B cell (primary cell): Measurements from ENCODE around the gene CASP2. TPM values are rescaled to one million over a fixed set of nuclear protein-coding genes. Genes with fewer than 3 reads are reported as not detected.
A peak's percentile ranks its signal among the peaks of the same experiment; 100 is the strongest.

Source experiments
- ATAC-seq: fragments of 200-7000 bp; cut with Tn5 transposase; one replicate; pipeline ENCODE4 v1.10.0; 2021; ENCODE audit warnings: low read depth, mild to moderate bottlenecking, moderate number of reproducible peaks, moderate library complexity
- CTCF ChIA-PET: fragments of 350-600 bp; sonication (Branson Sonifier 250); formaldehyde crosslinking; loops from one replicate; lab custom pipeline; 2021; ENCODE audit warnings: antibody characterized with exemption, inconsistent platforms; lab: Charles Lee
- POLR2A ChIA-PET: fragments of 350-600 bp; sonication (Branson Sonifier 250); formaldehyde crosslinking; loops from one replicate; lab custom pipeline; 2021; ENCODE audit warnings: antibody characterized with exemption; lab: Charles Lee
- DNase-seq: peaks from one replicate; pipeline ENCODE4 v3.0.0; 2013
- H2AFZ ChIP-seq: 2 replicates; pipeline ENCODE4 v1.6.1; 2012; ENCODE audit warnings: mild to moderate bottlenecking, low read depth, low read length; ENCODE audit not compliant: insufficient read depth, poor library complexity, severe bottlenecking
- H3K27ac ChIP-seq, 2 donors: 1 replicate in 1 of 2; 2 replicates in 1 of 2; pipeline ENCODE4 v1.5.1; 2012 to 2013; ENCODE audit warnings: low read length in 2 of 2, mild to moderate bottlenecking in 2 of 2, moderate library complexity in 1 of 2
- H3K27me3 ChIP-seq, 4 experiments: fragments of 200-600 bp in 1 of 4; sonication (generic) in 1 of 4; replicated peaks in 1 of 4; 1 replicate in 2 of 4; 2 replicates in 2 of 4; pipeline versions ENCODE4 v1.6.1 to v1.7.0; 2013 to 2016; ENCODE audit warnings: low read length in 3 of 4, mild to moderate bottlenecking in 2 of 4, mixed read lengths in 1 of 4, moderate library complexity in 1 of 4; ENCODE audit not compliant: insufficient read depth in 4 of 4, control insufficient read depth in 3 of 4; ENCODE audit errors: control extremely low read depth in 1 of 4
- H3K36me3 ChIP-seq, 2 experiments: replicated peaks in 1 of 2; 1 replicate in 1 of 2; 2 replicates in 1 of 2; pipeline versions ENCODE4 v1.6.1 to v1.7.1; 2013; ENCODE audit warnings: low read length in 1 of 2; ENCODE audit not compliant: insufficient read depth in 2 of 2, control insufficient read depth in 1 of 2; ENCODE audit errors: control extremely low read depth in 1 of 2, extremely low read depth in 1 of 2
- H3K4me1 ChIP-seq, 2 donors: fragments of 200-600 bp in 1 of 2; sonication (generic) in 1 of 2; 1 replicate in 1 of 2; 2 replicates in 1 of 2; pipeline versions ENCODE4 v1.5.1 to v1.6.1; 2013 to 2017; ENCODE audit warnings: low read length in 2 of 2; ENCODE audit not compliant: control insufficient read depth in 2 of 2, insufficient read depth in 2 of 2
- H3K4me2 ChIP-seq: replicated peaks from 2 replicates; pipeline ENCODE3; 2012; ENCODE audit warnings: mild to moderate bottlenecking, low read depth, low read length; ENCODE audit not compliant: poor library complexity, severe bottlenecking
- H3K4me3 ChIP-seq, 5 experiments: fragments of 200-600 bp in 1 of 5; sonication (generic) in 1 of 5; 1 replicate in 3 of 5; 2 replicates in 2 of 5; pipeline versions ENCODE4 v1.5.1 to v1.7.0; 2011 to 2016; ENCODE audit warnings: low read length in 4 of 5, mild to moderate bottlenecking in 4 of 5, low read depth in 2 of 5, control low read depth in 1 of 5, moderate library complexity in 1 of 5; ENCODE audit not compliant: insufficient read depth in 1 of 5; ENCODE audit errors: control extremely low read depth in 1 of 5, extremely low read depth in 1 of 5
- H3K79me2 ChIP-seq: fragments of 200-600 bp; sonication (generic); one replicate; pipeline ENCODE4 v1.6.0; 2016; ENCODE audit warnings: low read length; ENCODE audit not compliant: control insufficient read depth, insufficient read depth
- H3K9ac ChIP-seq: fragments of 200-600 bp; sonication (generic); 2 replicates; pipeline ENCODE4 v1.6.1; 2017; ENCODE audit warnings: mild to moderate bottlenecking, low read length, moderate library complexity
- H3K9me3 ChIP-seq, 3 donors: one replicate each; pipeline versions ENCODE4 v1.6.1 to v1.7.1; 2013; ENCODE audit warnings: low read length in 2 of 3; ENCODE audit not compliant: control insufficient read depth in 2 of 3, insufficient read depth in 1 of 3; ENCODE audit errors: control extremely low read depth in 1 of 3
- H4K20me1 ChIP-seq: 2 replicates; pipeline ENCODE4 v1.6.0; 2012; ENCODE audit warnings: mild to moderate bottlenecking, low read length; ENCODE audit not compliant: insufficient read depth, control insufficient read depth, poor library complexity, severe bottlenecking
- H3K27ac Mint-ChIP-seq: one replicate; pipeline ENCODE4 v1.8.0; 2021; ENCODE audit warnings: mixed read lengths
- H3K27me3 Mint-ChIP-seq: one replicate; pipeline ENCODE4 v1.8.0; 2021; ENCODE audit warnings: mixed read lengths
- H3K4me1 Mint-ChIP-seq: one replicate; pipeline ENCODE4 v1.8.0; 2021; ENCODE audit warnings: mixed read lengths
- H3K4me3 Mint-ChIP-seq: one replicate; pipeline ENCODE4 v1.8.0; 2021; ENCODE audit warnings: mixed read lengths
- H3K9me3 Mint-ChIP-seq: one replicate; pipeline ENCODE4 v1.8.0; 2022; ENCODE audit warnings: mixed read lengths; ENCODE audit not compliant: insufficient read depth
- EZH2 ChIP-seq: IDR thresholded peaks from 2 replicates; pipeline ENCODE4 v1.6.1; 2012; ENCODE audit warnings: borderline replicate concordance, low read depth, mild to moderate bottlenecking, moderate library complexity, low read length; ENCODE audit not compliant: insufficient read depth, poor library complexity, severe bottlenecking
- WGBS: methylation state at CpG from one replicate; pipeline ENCODE4 v1.1.5; 2013; ENCODE audit warnings: missing lambda C conversion rate; ENCODE audit not compliant: insufficient coverage; 5-methylcytosine and 5-hydroxymethylcytosine counted together
- intact Hi-C: fragments of 100-400 bp; cut with micrococcal nuclease; formaldehyde crosslinking; loops from one replicate; pipeline ENCODE4 v1.10.0; 2022
- polyA plus RNA-seq: library from polyadenylated mRNA; depleted of rRNA; stranded (reverse); fragments of >200 nt; gene quantifications from 2 replicates; pipeline ENCODE4 v1.2.3, GENCODE V29; 2012
- total RNA-seq, 2 donors: library from RNA; stranded (reverse); fragments of 120-200 nt in 1 of 2; gene quantifications; 1 replicate in 1 of 2; 2 replicates in 1 of 2; pipeline versions ENCODE4 v1.2.3 to v1.2.4, GENCODE V29; 2013 to 2022
- TF ChIP-seq, protein P1 (sequence below): fragments of 200-600 bp; IDR thresholded peaks from one replicate; pipeline ENCODE4 v1.8.0; 2022; ENCODE audit warnings: antibody characterized with exemption, mild to moderate bottlenecking

Gene CASP2
- total and polyA plus RNA-seq, 2 donors (not counting 1 experiment from before 2014, with no cell fraction given) = 29.2 to 66.5 TPM

DNA sequence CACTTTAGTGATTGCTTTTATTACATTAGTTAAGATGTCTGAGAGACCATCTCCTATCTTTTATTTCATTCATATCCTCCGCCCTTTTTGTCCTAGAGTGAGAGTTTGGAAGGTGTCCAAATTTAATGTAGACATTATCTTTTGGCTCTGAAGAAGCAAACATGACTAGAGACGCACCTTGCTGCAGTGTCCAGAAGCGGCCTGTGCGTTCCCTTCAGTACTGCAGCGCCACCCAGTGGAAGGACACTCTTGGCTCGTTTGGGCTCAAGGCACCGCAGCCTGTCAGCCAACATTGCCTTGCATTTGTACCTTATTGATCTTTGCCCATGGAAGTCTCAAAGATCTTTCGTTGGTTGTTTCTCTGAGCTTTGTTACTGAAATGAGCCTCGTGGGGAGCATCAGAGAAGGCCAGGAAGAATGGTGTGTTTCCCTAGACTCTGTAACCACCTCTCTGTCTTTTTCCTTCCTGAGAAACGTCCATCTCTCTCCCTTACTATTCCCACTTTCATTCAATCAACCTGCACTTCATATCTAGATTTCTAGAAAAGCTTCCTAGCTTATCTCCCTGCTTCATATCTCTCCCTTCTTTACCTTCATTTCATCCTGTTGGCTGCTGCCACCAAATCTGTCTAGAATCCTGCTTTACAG lies 17.4 kb downstream of the CASP2 start:
- Mint-ChIP-seq H3K27me3 (no peaks in the 10 kb centered on the region), H3K4me1 (peaks cover 11% of the 10 kb centered on the region), H3K9me3 (no peaks in the 10 kb centered on the region), H3K4me3 (no peak overlapping the region), H3K27ac (no peak overlapping the region)
- intact Hi-C loops = loop anchor here (1.0 kb wide), 1 partner anchor 65 kb away; no protein-coding TSS in a partner anchor
- Histone ChIP-seq H3K4me2 (no peak overlapping the region), H3K4me3 (no peak overlapping the region), H3K27ac (no peak overlapping the region), H3K9ac (no peak overlapping the region), H2AFZ (no peak overlapping the region), H3K27me3 (no peaks in the 10 kb centered on the region), H3K9me3 (peaks cover 0 to 3% (median 0%) of the 10 kb centered on the region in 3 donors), H4K20me1 (peaks cover 17% of the 10 kb centered on the region), H3K4me1 (peaks cover 4% of the 10 kb centered on the region in 2 donors), H3K36me3 (peaks cover 12 to 75% of the 10 kb centered on the region in 2 experiments), H3K79me2 (peaks cover 6% of the 10 kb centered on the region)
- POLR2A ChIA-PET = no interaction called here
- peak; percentile 57 for DNase-seq
- CTCF ChIA-PET = interaction anchor here (0.7 to 3.8 kb wide), 10 partner anchors 9 to 111 kb away, joined by 3 to 36 read pairs (median 4); partner anchors contain the start of gene CASP2
- ATAC-seq = peak; percentile 61
- 86% methylated on average over 8 of the region's 10 CpGs for WGBS
- no peak for TF ChIP-seq EZH2
- TF ChIP-seq, protein P1, sequence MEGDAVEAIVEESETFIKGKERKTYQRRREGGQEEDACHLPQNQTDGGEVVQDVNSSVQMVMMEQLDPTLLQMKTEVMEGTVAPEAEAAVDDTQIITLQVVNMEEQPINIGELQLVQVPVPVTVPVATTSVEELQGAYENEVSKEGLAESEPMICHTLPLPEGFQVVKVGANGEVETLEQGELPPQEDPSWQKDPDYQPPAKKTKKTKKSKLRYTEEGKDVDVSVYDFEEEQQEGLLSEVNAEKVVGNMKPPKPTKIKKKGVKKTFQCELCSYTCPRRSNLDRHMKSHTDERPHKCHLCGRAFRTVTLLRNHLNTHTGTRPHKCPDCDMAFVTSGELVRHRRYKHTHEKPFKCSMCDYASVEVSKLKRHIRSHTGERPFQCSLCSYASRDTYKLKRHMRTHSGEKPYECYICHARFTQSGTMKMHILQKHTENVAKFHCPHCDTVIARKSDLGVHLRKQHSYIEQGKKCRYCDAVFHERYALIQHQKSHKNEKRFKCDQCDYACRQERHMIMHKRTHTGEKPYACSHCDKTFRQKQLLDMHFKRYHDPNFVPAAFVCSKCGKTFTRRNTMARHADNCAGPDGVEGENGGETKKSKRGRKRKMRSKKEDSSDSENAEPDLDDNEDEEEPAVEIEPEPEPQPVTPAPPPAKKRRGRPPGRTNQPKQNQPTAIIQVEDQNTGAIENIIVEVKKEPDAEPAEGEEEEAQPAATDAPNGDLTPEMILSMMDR = peak; percentile 69

DNA sequence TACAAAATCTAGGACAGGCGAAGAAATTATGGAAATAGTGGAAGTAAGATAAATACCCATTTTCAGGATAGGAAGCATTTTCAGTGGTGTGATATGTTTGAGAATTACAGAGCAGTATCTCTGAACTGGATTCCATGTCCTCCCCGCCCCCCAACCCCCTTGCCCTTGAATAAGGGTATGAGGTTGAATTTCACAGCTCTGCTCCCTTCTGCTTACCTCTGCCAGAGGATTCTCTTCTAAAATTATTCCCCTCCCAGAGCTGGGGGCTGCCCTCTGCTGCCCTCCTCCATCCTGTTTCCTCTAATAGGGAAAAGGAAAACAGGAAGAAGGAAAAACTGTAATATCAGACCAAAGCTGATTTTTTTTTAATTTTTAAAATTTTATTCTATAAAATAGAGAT lies 20.5 kb downstream of the CASP2 start:
- H3K4me1 Mint-ChIP-seq = peaks cover 9% of the 10 kb centered on the region
- peaks cover 0 to 3% (median 0%) of the 10 kb centered on the region in 3 donors for H3K9me3 ChIP-seq
- H3K27me3 Mint-ChIP-seq = no peaks in the 10 kb centered on the region
- ChIA-PET POLR2A (no interaction called here), CTCF (interaction anchor here (1.4 to 3.3 kb wide), 3 partner anchors 9 to 107 kb away, joined by 5 to 20 read pairs (median 11); no protein-coding TSS in a partner anchor)
- no peaks in the 10 kb centered on the region for H3K27me3 ChIP-seq
- H3K4me3 ChIP-seq = no peak overlapping the region
- DNase-seq = no peak
- peaks cover 12 to 45% of the 10 kb centered on the region in 2 experiments for H3K36me3 ChIP-seq
- no peak overlapping the region for H2AFZ ChIP-seq
- no CpG with 5 or more reads among the region's 2 CpGs for WGBS
- H3K79me2 ChIP-seq = peaks cover 4% of the 10 kb centered on the region
- no peak for ATAC-seq
- no peaks in the 10 kb centered on the region for H3K9me3 Mint-ChIP-seq
- H3K9ac ChIP-seq = no peak overlapping the region
- H3K4me3 Mint-ChIP-seq = no peak overlapping the region
- H4K20me1 ChIP-seq = peaks cover 12% of the 10 kb centered on the region
- no peak overlapping the region for H3K27ac ChIP-seq
- no peak overlapping the region for H3K27ac Mint-ChIP-seq
- H3K4me1 ChIP-seq = peaks cover 4 to 5% of the 10 kb centered on the region in 2 donors
- H3K4me2 ChIP-seq = no peak overlapping the region
- intact Hi-C loops = no loop called here
- no peak for TF ChIP-seq EZH2
- TF ChIP-seq, protein P1 = no peak
